Measurements from ENCODE around the gene DGKI.

- TF ChIP-seq CTCF (conservative IDR thresholded peaks at IDR 0.05; ENCODE audit: low read depth, low read length) = no peak
- TF ChIP-seq EZH2 (IDR thresholded peaks at IDR 0.05; ENCODE audit: borderline replicate concordance, low read depth, low read length, poor library complexity, severe bottlenecking) = no peak
Observed at GRCh38 chr7:137661634-137662033, 185.1 kb downstream of the DGKI start.
